Measurements from ENCODE around the gene SURF6.
"Not testable (repeated sequence)": the region's sequence is repeated elsewhere in the genome, so short reads cannot be mapped to it uniquely, and the experiment has no call there.

SURF6 gene

GRCh38 chr9:133340256-133340655, 4.3 kb upstream of the SURF6 start:
- no peaks in the 10 kb centered on the region for H3K27me3 ChIP-seq (replicated peaks in 2 of 5; ENCODE audit: control insufficient read depth in 4 of 5, insufficient read depth in 5 of 5, low read length in 4 of 5)
- CTCF ChIA-PET, result interaction anchor here (0.8 to 3.0 kb wide), 7 partner anchors 10 to 155 kb away, joined by 4 to 18 read pairs (median 5); no protein-coding TSS in a partner anchor
- no peaks in the 10 kb centered on the region for H3K9me3 ChIP-seq (ENCODE audit: control extremely low read depth in 1 of 5, control insufficient read depth in 4 of 5, insufficient read depth in 2 of 5, low read depth in 1 of 5, low read length in 4 of 5)
- peak in 2 of 3 donors; percentile 48 to 59 for DNase-seq
- peaks cover 3 to 57% (median 56%) of the 10 kb centered on the region in 4 experiments for H3K4me1 ChIP-seq (ENCODE audit: control extremely low read depth in 1 of 4, control insufficient read depth in 4 of 4, insufficient read depth in 4 of 4, low read length in 3 of 4)
- peak overlapping the region in 2 of 7 experiments; percentile 14 to 26 for H3K4me3 ChIP-seq (ENCODE audit: control insufficient read depth in 1 of 7, extremely low read depth in 1 of 7, insufficient read depth in 4 of 7, low read depth in 2 of 7, low read length in 6 of 7)
- POLR2A ChIA-PET, result interaction anchor here (1.0 kb wide), 1 partner anchor 8 kb away, joined by 3 read pairs; the partner anchor contains the start of genes MED22 and RPL7A
- peaks cover 3 to 61% (median 27%) of the 10 kb centered on the region in 4 experiments for H3K36me3 ChIP-seq (ENCODE audit: control insufficient read depth in 4 of 4, insufficient read depth in 4 of 4, low read length in 3 of 4)
- peak overlapping the region in 1 of 2 experiments; percentile 65 for H3K27ac ChIP-seq (ENCODE audit: insufficient read depth in 1 of 2, low read depth in 1 of 2, low read length in 2 of 2, poor library complexity in 1 of 2, severe bottlenecking in 2 of 2)
- WGBS (ENCODE audit: insufficient coverage), result 8% methylated on average over 2 of the region's 3 CpGs

DNA sequence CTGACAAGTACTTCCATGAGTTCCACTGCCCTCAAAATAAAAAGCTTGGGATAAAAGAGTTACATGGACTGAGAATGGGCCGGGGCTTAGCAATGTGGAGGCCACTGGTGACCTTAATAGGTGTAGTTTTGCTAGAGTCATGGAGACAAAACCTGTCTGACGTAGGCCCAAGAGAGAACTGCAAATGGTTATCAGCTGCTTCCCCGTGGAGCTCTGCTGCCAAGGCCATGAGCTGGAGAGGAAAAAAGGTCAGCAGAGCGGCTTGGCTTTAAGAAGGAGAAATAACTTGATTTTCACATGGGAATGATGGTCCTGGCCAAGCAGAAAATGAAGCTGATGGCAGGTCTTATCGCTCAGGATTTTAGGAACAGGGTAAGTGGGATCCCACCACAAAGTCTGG, 3.7 kb upstream of the SURF6 start:
- Histone ChIP-seq H3K4me3 (ENCODE audit: control insufficient read depth in 1 of 7, extremely low read depth in 1 of 7, insufficient read depth in 4 of 7, low read depth in 2 of 7, low read length in 6 of 7) (no peak overlapping the region), H3K36me3 (ENCODE audit: control insufficient read depth in 4 of 4, insufficient read depth in 4 of 4, low read length in 3 of 4) (peaks cover 2 to 57% (median 21%) of the 10 kb centered on the region in 4 experiments), H3K4me1 (ENCODE audit: control extremely low read depth in 1 of 4, control insufficient read depth in 4 of 4, insufficient read depth in 4 of 4, low read length in 3 of 4) (peaks cover 6 to 64% (median 62%) of the 10 kb centered on the region in 4 experiments), H3K27me3 (replicated peaks in 2 of 5; ENCODE audit: control insufficient read depth in 4 of 5, insufficient read depth in 5 of 5, low read length in 4 of 5) (no peaks in the 10 kb centered on the region), H3K27ac (ENCODE audit: insufficient read depth in 1 of 2, low read depth in 1 of 2, low read length in 2 of 2, poor library complexity in 1 of 2, severe bottlenecking in 2 of 2) (no peak overlapping the region), H3K9me3 (ENCODE audit: control extremely low read depth in 1 of 5, control insufficient read depth in 4 of 5, insufficient read depth in 2 of 5, low read depth in 1 of 5, low read length in 4 of 5) (no peaks in the 10 kb centered on the region)
- CTCF ChIA-PET, result interaction anchor here (0.8 to 3.0 kb wide), 7 partner anchors 11 to 154 kb away, joined by 4 to 18 read pairs (median 5); partner anchors contain the start of genes SURF1 and SURF2
- POLR2A ChIA-PET, result interaction anchor here (0.9 to 1.0 kb wide), 2 partner anchors 8 to 10 kb away, joined by 3 read pairs; partner anchors contain the start of genes MED22 and RPL7A
- DNase-seq, result no peak
- 96% methylated on average over 4 of the region's 5 CpGs for WGBS (ENCODE audit: insufficient coverage)

DNA sequence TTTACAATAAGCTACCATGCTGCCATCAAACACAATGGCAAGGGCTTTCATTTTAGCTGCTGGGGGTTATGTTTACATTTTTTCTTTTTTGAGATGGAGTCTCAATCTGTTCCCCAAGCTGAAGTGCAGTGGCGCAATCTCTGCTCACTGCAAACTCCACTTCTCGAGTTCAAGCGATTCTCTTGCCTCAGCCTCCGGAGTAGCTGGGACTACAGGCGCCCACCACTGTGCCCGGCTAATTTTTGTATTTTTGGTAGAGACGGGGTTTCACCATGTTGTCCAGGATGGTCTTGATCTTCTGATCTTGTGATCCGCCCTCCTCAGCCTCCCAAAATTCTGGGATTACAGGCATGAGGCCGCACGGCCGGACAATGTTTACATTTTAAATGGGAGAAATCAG, 1.1 kb downstream of the SURF6 start:
- POLR2A ChIA-PET; DNase-seq; H3K9me3 ChIP-seq (ENCODE audit: control extremely low read depth in 1 of 5, control insufficient read depth in 4 of 5, insufficient read depth in 2 of 5, low read depth in 1 of 5, low read length in 4 of 5); H3K27me3 ChIP-seq (replicated peaks in 2 of 5; ENCODE audit: control insufficient read depth in 4 of 5, insufficient read depth in 5 of 5, low read length in 4 of 5): not testable (repeated sequence)
- WGBS (ENCODE audit: insufficient coverage), result 96% methylated on average over 5 of the region's 11 CpGs
- peaks cover 7 to 35% (median 31%) of the 10 kb centered on the region in 4 experiments for H3K4me1 ChIP-seq (ENCODE audit: control extremely low read depth in 1 of 4, control insufficient read depth in 4 of 4, insufficient read depth in 4 of 4, low read length in 3 of 4)
- peak overlapping the region in 6 of 7 experiments; percentile 62 to 95 (median 81) for H3K4me3 ChIP-seq (ENCODE audit: control insufficient read depth in 1 of 7, extremely low read depth in 1 of 7, insufficient read depth in 4 of 7, low read depth in 2 of 7, low read length in 6 of 7)
- peak overlapping the region; percentile 58 to 88 for H3K27ac ChIP-seq (ENCODE audit: insufficient read depth in 1 of 2, low read depth in 1 of 2, low read length in 2 of 2, poor library complexity in 1 of 2, severe bottlenecking in 2 of 2)
- CTCF ChIA-PET, result interaction anchor here (0.8 to 2.0 kb wide), 6 partner anchors 8 to 154 kb away, joined by 3 to 7 read pairs (median 3); no protein-coding TSS in a partner anchor
- H3K36me3 ChIP-seq (ENCODE audit: control insufficient read depth in 4 of 4, insufficient read depth in 4 of 4, low read length in 3 of 4), result peaks cover 18 to 58% (median 42%) of the 10 kb centered on the region in 4 experiments

DNA sequence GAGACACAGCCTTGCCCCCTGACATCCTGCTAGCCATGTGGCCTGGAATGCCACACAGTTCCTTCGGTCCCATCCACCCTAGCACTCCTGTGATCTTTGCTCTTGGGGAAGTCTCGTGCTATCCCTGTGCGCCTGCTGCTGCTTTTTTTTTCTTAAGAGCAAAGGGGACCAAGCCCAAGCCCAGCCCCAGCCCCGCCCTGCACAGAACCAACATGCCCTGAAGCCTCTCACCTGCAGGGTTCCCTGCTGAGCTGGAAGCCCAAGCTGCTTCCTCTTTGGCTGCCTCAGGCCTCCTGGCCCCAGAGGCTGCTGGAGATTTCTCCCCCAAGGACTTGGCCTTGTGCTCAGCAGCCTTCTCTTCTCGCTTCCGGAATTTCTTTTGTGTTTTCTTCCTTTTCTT, 1.8 kb downstream of the SURF6 start:
- no peak overlapping the region for H3K27ac ChIP-seq (ENCODE audit: insufficient read depth in 1 of 2, low read depth in 1 of 2, low read length in 2 of 2, poor library complexity in 1 of 2, severe bottlenecking in 2 of 2)
- H3K9me3 ChIP-seq (ENCODE audit: control extremely low read depth in 1 of 5, control insufficient read depth in 4 of 5, insufficient read depth in 2 of 5, low read depth in 1 of 5, low read length in 4 of 5), result no peaks in the 10 kb centered on the region
- H3K4me3 ChIP-seq (ENCODE audit: control insufficient read depth in 1 of 7, extremely low read depth in 1 of 7, insufficient read depth in 4 of 7, low read depth in 2 of 7, low read length in 6 of 7), result peak overlapping the region in 2 of 7 experiments; percentile 72 to 88
- ChIA-PET CTCF (interaction anchor here (1.3 to 2.0 kb wide), 4 partner anchors 8 to 148 kb away, joined by 3 to 7 read pairs (median 4); no protein-coding TSS in a partner anchor), POLR2A (no interaction called here)
- peaks cover 4 to 28% (median 24%) of the 10 kb centered on the region in 4 experiments for H3K4me1 ChIP-seq (ENCODE audit: control extremely low read depth in 1 of 4, control insufficient read depth in 4 of 4, insufficient read depth in 4 of 4, low read length in 3 of 4)
- no peak for DNase-seq
- peaks cover 18 to 52% (median 41%) of the 10 kb centered on the region in 4 experiments for H3K36me3 ChIP-seq (ENCODE audit: control insufficient read depth in 4 of 4, insufficient read depth in 4 of 4, low read length in 3 of 4)
- WGBS (ENCODE audit: insufficient coverage), result 90% methylated on average over 6 of the region's 6 CpGs
- no peaks in the 10 kb centered on the region for H3K27me3 ChIP-seq (replicated peaks in 2 of 5; ENCODE audit: control insufficient read depth in 4 of 5, insufficient read depth in 5 of 5, low read length in 4 of 5)

DNA sequence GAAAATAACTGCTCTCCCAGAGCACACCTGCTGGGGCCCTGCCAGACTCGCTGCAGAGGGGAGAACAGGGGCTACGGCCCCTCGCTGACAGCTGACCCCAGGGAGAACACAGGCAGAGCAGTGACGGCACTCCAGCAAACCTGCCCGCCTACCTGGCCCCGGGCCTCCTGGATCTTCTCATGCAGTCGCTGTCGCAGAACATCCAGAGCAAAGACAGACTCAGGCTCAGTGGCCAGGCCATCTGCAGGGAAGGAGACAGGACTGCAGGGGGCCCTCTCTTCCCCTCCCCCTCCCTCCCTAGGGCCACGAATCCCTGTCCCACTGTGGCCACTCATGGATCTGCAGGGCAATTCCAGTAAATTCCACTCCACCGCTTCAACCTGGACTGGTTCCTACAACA, 2.4 kb downstream of the SURF6 start:
- H3K36me3 ChIP-seq (ENCODE audit: control insufficient read depth in 4 of 4, insufficient read depth in 4 of 4, low read length in 3 of 4), result peaks cover 18 to 51% (median 37%) of the 10 kb centered on the region in 4 experiments
- ChIA-PET CTCF (interaction anchor here (1.3 to 1.5 kb wide), 4 partner anchors 9 to 95 kb away, joined by 3 to 4 read pairs (median 3); no protein-coding TSS in a partner anchor), POLR2A (no interaction called here)
- no peaks in the 10 kb centered on the region for H3K9me3 ChIP-seq (ENCODE audit: control extremely low read depth in 1 of 5, control insufficient read depth in 4 of 5, insufficient read depth in 2 of 5, low read depth in 1 of 5, low read length in 4 of 5)
- no peak for DNase-seq
- 98% methylated on average over 10 of the region's 10 CpGs for WGBS (ENCODE audit: insufficient coverage)
- peaks cover 4 to 22% (median 19%) of the 10 kb centered on the region in 4 experiments for H3K4me1 ChIP-seq (ENCODE audit: control extremely low read depth in 1 of 4, control insufficient read depth in 4 of 4, insufficient read depth in 4 of 4, low read length in 3 of 4)
- H3K27ac ChIP-seq (ENCODE audit: insufficient read depth in 1 of 2, low read depth in 1 of 2, low read length in 2 of 2, poor library complexity in 1 of 2, severe bottlenecking in 2 of 2), result peak overlapping the region in 1 of 2 experiments; percentile 10
- H3K4me3 ChIP-seq (ENCODE audit: control insufficient read depth in 1 of 7, extremely low read depth in 1 of 7, insufficient read depth in 4 of 7, low read depth in 2 of 7, low read length in 6 of 7), result no peak overlapping the region
- no peaks in the 10 kb centered on the region for H3K27me3 ChIP-seq (replicated peaks in 2 of 5; ENCODE audit: control insufficient read depth in 4 of 5, insufficient read depth in 5 of 5, low read length in 4 of 5)

GRCh38 chr9:133333011-133333410, 3.0 kb downstream of the SURF6 start:
- DNase-seq, result no peak
- ChIA-PET POLR2A (no interaction called here), CTCF (interaction anchor here (1.3 kb wide), 2 partner anchors 38 to 94 kb away, joined by 3 to 4 read pairs; no protein-coding TSS in a partner anchor)
- H3K27ac ChIP-seq (ENCODE audit: insufficient read depth in 1 of 2, low read depth in 1 of 2, low read length in 2 of 2, poor library complexity in 1 of 2, severe bottlenecking in 2 of 2), result no peak overlapping the region
- 93% methylated on average over 10 of the region's 11 CpGs for WGBS (ENCODE audit: insufficient coverage)
- H3K36me3 ChIP-seq (ENCODE audit: control insufficient read depth in 4 of 4, insufficient read depth in 4 of 4, low read length in 3 of 4), result peaks cover 18 to 51% (median 37%) of the 10 kb centered on the region in 4 experiments
- peaks cover 4 to 21% (median 19%) of the 10 kb centered on the region in 4 experiments for H3K4me1 ChIP-seq (ENCODE audit: control extremely low read depth in 1 of 4, control insufficient read depth in 4 of 4, insufficient read depth in 4 of 4, low read length in 3 of 4)
- no peaks in the 10 kb centered on the region for H3K9me3 ChIP-seq (ENCODE audit: control extremely low read depth in 1 of 5, control insufficient read depth in 4 of 5, insufficient read depth in 2 of 5, low read depth in 1 of 5, low read length in 4 of 5)
- no peak overlapping the region for H3K4me3 ChIP-seq (ENCODE audit: control insufficient read depth in 1 of 7, extremely low read depth in 1 of 7, insufficient read depth in 4 of 7, low read depth in 2 of 7, low read length in 6 of 7)
- no peaks in the 10 kb centered on the region for H3K27me3 ChIP-seq (replicated peaks in 2 of 5; ENCODE audit: control insufficient read depth in 4 of 5, insufficient read depth in 5 of 5, low read length in 4 of 5)

GRCh38 chr9:133332381-133332730, 3.6 kb downstream of the SURF6 start:
- WGBS (ENCODE audit: insufficient coverage), result 92% methylated on average over 19 of the region's 20 CpGs
- Histone ChIP-seq H3K4me1 (ENCODE audit: control extremely low read depth in 1 of 4, control insufficient read depth in 4 of 4, insufficient read depth in 4 of 4, low read length in 3 of 4) (peaks cover 4 to 21% (median 19%) of the 10 kb centered on the region in 4 experiments), H3K9me3 (ENCODE audit: control extremely low read depth in 1 of 5, control insufficient read depth in 4 of 5, insufficient read depth in 2 of 5, low read depth in 1 of 5, low read length in 4 of 5) (no peaks in the 10 kb centered on the region), H3K27ac (ENCODE audit: insufficient read depth in 1 of 2, low read depth in 1 of 2, low read length in 2 of 2, poor library complexity in 1 of 2, severe bottlenecking in 2 of 2) (no peak overlapping the region), H3K27me3 (replicated peaks in 2 of 5; ENCODE audit: control insufficient read depth in 4 of 5, insufficient read depth in 5 of 5, low read length in 4 of 5) (no peaks in the 10 kb centered on the region), H3K36me3 (ENCODE audit: control insufficient read depth in 4 of 4, insufficient read depth in 4 of 4, low read length in 3 of 4) (peaks cover 18 to 48% (median 36%) of the 10 kb centered on the region in 4 experiments), H3K4me3 (ENCODE audit: control insufficient read depth in 1 of 7, extremely low read depth in 1 of 7, insufficient read depth in 4 of 7, low read depth in 2 of 7, low read length in 6 of 7) (no peak overlapping the region)
- POLR2A ChIA-PET, result no interaction called here
- no peak for DNase-seq
- CTCF ChIA-PET, result interaction anchor here (1.1 to 3.3 kb wide), 4 partner anchors 11 to 94 kb away, joined by 3 to 9 read pairs (median 3); no protein-coding TSS in a partner anchor
